ENCODE data around the gene CDHR4. TPM values are rescaled to one million over a fixed set of nuclear protein-coding genes. Genes with fewer than 3 reads are reported as not detected.
"Not testable (repeated sequence)": the region's sequence is repeated elsewhere in the genome, so short reads cannot be mapped to it uniquely, and the experiment has no call there.

The CDHR4 gene
- total and polyA plus RNA-seq, 2 donors (not counting 1 experiment from before 2014, with no cell fraction given), result 0.18 to 0.32 TPM

DNA sequence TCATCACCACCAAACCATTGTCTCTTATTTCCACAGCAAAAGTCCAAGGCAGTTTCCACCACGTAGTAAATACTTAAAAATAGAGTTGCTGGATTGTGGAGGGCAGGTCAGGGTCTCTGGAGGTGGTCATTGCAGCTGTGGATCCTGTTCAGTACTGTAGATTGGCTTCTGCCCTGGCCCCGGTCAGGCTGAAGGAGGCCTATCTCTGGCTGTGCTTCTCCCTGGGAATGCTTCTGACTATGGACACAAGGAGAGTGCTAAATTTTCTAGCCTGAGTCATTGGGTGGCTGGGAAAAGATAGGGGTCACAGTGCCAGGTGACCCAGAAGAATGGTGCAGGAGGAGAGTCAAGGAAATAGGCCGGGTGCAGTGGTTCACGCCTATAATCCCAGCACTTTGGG is 49.6 kb downstream of the CDHR4 start:
- H3K27ac Mint-ChIP-seq, result no peak overlapping the region
- no peaks in the 10 kb centered on the region for H3K27me3 Mint-ChIP-seq
- no peak overlapping the region for H2AFZ ChIP-seq (ENCODE audit: insufficient read depth, low read depth, low read length, poor library complexity, severe bottlenecking)
- no peaks in the 10 kb centered on the region for H3K9me3 Mint-ChIP-seq (ENCODE audit: insufficient read depth)
- no peaks in the 10 kb centered on the region for H3K9me3 ChIP-seq (ENCODE audit: control extremely low read depth in 1 of 3, control insufficient read depth in 2 of 3, insufficient read depth in 1 of 3, low read length in 2 of 3)
- H3K79me2 ChIP-seq (ENCODE audit: control insufficient read depth, insufficient read depth, low read length), result peaks cover 85% of the 10 kb centered on the region
- ATAC-seq (ENCODE audit: low read depth), result no peak
- TF ChIP-seq, protein P1, sequence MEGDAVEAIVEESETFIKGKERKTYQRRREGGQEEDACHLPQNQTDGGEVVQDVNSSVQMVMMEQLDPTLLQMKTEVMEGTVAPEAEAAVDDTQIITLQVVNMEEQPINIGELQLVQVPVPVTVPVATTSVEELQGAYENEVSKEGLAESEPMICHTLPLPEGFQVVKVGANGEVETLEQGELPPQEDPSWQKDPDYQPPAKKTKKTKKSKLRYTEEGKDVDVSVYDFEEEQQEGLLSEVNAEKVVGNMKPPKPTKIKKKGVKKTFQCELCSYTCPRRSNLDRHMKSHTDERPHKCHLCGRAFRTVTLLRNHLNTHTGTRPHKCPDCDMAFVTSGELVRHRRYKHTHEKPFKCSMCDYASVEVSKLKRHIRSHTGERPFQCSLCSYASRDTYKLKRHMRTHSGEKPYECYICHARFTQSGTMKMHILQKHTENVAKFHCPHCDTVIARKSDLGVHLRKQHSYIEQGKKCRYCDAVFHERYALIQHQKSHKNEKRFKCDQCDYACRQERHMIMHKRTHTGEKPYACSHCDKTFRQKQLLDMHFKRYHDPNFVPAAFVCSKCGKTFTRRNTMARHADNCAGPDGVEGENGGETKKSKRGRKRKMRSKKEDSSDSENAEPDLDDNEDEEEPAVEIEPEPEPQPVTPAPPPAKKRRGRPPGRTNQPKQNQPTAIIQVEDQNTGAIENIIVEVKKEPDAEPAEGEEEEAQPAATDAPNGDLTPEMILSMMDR (IDR thresholded peaks at IDR 0.05), result no peak
- TF ChIP-seq EZH2 (IDR thresholded peaks at IDR 0.05; ENCODE audit: borderline replicate concordance, insufficient read depth, low read depth, low read length, poor library complexity, severe bottlenecking), result no peak
- DNase-seq, result no peak
- peaks cover 13% of the 10 kb centered on the region for H3K4me1 Mint-ChIP-seq
- no peak overlapping the region for H3K27ac ChIP-seq (ENCODE audit: low read length in 2 of 2)
- intact Hi-C loops (cut with micrococcal nuclease), result no loop called here
- H3K9ac ChIP-seq (ENCODE audit: low read length), result no peak overlapping the region
- H3K4me1 ChIP-seq (ENCODE audit: control insufficient read depth in 2 of 2, insufficient read depth in 2 of 2, low read length in 2 of 2), result no peaks in the 10 kb centered on the region
- WGBS (ENCODE audit: insufficient coverage), result 96% methylated on average over 4 of the region's 4 CpGs
- H3K4me2 ChIP-seq (replicated peaks; ENCODE audit: low read depth, low read length, poor library complexity, severe bottlenecking), result no peak overlapping the region
- H3K4me3 ChIP-seq (ENCODE audit: control extremely low read depth in 1 of 5, extremely low read depth in 1 of 5, insufficient read depth in 1 of 5, low read depth in 2 of 5, low read length in 4 of 5), result no peak overlapping the region
- ChIA-PET CTCF (no interaction called here), POLR2A (no interaction called here)
- peaks cover 56% of the 10 kb centered on the region for H4K20me1 ChIP-seq (ENCODE audit: control insufficient read depth, insufficient read depth, low read length, poor library complexity, severe bottlenecking)
- no peaks in the 10 kb centered on the region for H3K27me3 ChIP-seq (replicated peaks in 1 of 4; ENCODE audit: control extremely low read depth in 1 of 4, control insufficient read depth in 3 of 4, insufficient read depth in 4 of 4, low read length in 3 of 4)
- H3K36me3 ChIP-seq (replicated peaks in 1 of 2; ENCODE audit: control extremely low read depth in 1 of 2, control insufficient read depth in 1 of 2, extremely low read depth in 1 of 2, insufficient read depth in 2 of 2, low read length in 1 of 2), result peaks cover 4 to 36% of the 10 kb centered on the region in 2 experiments
- no peak overlapping the region for H3K4me3 Mint-ChIP-seq

DNA sequence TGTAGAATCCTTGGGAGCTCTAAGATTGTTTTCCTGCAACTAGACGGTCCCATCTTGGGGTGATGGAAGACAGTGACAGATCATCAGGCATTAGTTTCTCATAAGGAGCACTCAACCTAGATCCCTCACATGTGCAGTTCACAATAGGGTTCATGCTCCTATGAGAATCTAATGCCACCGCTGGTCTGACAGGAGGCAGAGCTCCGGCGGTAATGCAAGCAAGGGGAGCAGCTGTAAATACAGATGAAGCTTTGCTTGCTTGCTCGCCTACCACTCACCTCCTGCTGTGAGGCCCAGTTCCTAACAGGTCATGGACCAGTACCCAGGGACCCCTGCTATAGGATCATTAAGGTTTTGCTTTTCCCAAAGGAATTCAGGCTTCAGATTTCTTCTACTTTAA is 50.8 kb downstream of the CDHR4 start:
- CTCF ChIA-PET, result interaction anchor here (0.7 to 0.8 kb wide), 2 partner anchors 17 to 23 kb away, joined by 4 to 7 read pairs; no protein-coding TSS in a partner anchor
- H3K27ac ChIP-seq (ENCODE audit: low read length in 2 of 2); H3K9ac ChIP-seq (ENCODE audit: low read length); H3K9me3 ChIP-seq (ENCODE audit: control extremely low read depth in 1 of 3, control insufficient read depth in 2 of 3, insufficient read depth in 1 of 3, low read length in 2 of 3); DNase-seq; H3K4me1 ChIP-seq (ENCODE audit: control insufficient read depth in 2 of 2, insufficient read depth in 2 of 2, low read length in 2 of 2); H3K27me3 Mint-ChIP-seq; intact Hi-C loops (cut with micrococcal nuclease); H3K4me1 Mint-ChIP-seq; H3K4me2 ChIP-seq (replicated peaks; ENCODE audit: low read depth, low read length, poor library complexity, severe bottlenecking); H3K27me3 ChIP-seq (replicated peaks in 1 of 4; ENCODE audit: control extremely low read depth in 1 of 4, control insufficient read depth in 3 of 4, insufficient read depth in 4 of 4, low read length in 3 of 4); H2AFZ ChIP-seq (ENCODE audit: insufficient read depth, low read depth, low read length, poor library complexity, severe bottlenecking); H3K27ac Mint-ChIP-seq; H3K9me3 Mint-ChIP-seq (ENCODE audit: insufficient read depth); H3K4me3 Mint-ChIP-seq; ATAC-seq (ENCODE audit: low read depth); H3K4me3 ChIP-seq (ENCODE audit: control extremely low read depth in 1 of 5, extremely low read depth in 1 of 5, insufficient read depth in 1 of 5, low read depth in 2 of 5, low read length in 4 of 5); POLR2A ChIA-PET: not testable (repeated sequence)
- peaks cover 82% of the 10 kb centered on the region for H3K79me2 ChIP-seq (ENCODE audit: control insufficient read depth, insufficient read depth, low read length)
- WGBS (ENCODE audit: insufficient coverage), result 100% methylated on average over 3 of the region's 5 CpGs
- peaks cover 4 to 39% of the 10 kb centered on the region in 2 experiments for H3K36me3 ChIP-seq (replicated peaks in 1 of 2; ENCODE audit: control extremely low read depth in 1 of 2, control insufficient read depth in 1 of 2, extremely low read depth in 1 of 2, insufficient read depth in 2 of 2, low read length in 1 of 2)
- H4K20me1 ChIP-seq (ENCODE audit: control insufficient read depth, insufficient read depth, low read length, poor library complexity, severe bottlenecking), result peaks cover 52% of the 10 kb centered on the region

Measured in B cell (primary cell).